Tibial nerve (tissue), 4 donors: ENCODE data around the gene ULK1. TPM values are rescaled to one million over a fixed set of nuclear protein-coding genes. Genes with fewer than 3 reads are reported as not detected.
"Not testable (repeated sequence)": the region's sequence is repeated elsewhere in the genome, so short reads cannot be mapped to it uniquely, and the experiment has no call there.

Experiments
- DNase-seq, 2 donors: peaks; one replicate each; pipeline ENCODE4 v3.0.0-alpha.2; 2019; ENCODE audit warnings: low spot score in 2 of 2
- H3K27ac ChIP-seq, 4 donors: fragments of 200-600 bp; sonication (generic) in 3 of 4; one replicate each; pipeline ENCODE4 v1.5.1; 2017 to 2019; ENCODE audit warnings: mild to moderate bottlenecking in 1 of 4
- H3K27me3 ChIP-seq, 2 donors: fragments of 200-600 bp; sonication (generic) in 1 of 2; one replicate each; pipeline versions ENCODE4 v1.5.1 to v1.6.0; 2017 to 2019
- H3K36me3 ChIP-seq, 3 donors: fragments of 200-600 bp; sonication (generic); one replicate each; pipeline ENCODE4 v1.5.1; 2018 to 2019
- H3K4me1 ChIP-seq, 4 donors: fragments of 200-600 bp; sonication (generic) in 3 of 4; one replicate each; pipeline ENCODE4 v1.5.1; 2017 to 2019
- H3K4me3 ChIP-seq, 4 donors: fragments of 200-600 bp; sonication (generic) in 3 of 4; one replicate each; pipeline ENCODE4 v1.5.1; 2017 to 2019; ENCODE audit warnings: mild to moderate bottlenecking in 1 of 4, moderate library complexity in 1 of 4
- H3K9me3 ChIP-seq, 4 donors: fragments of 200-600 bp; sonication (generic) in 3 of 4; one replicate each; pipeline ENCODE4 v1.5.1; 2017 to 2019
- CTCF ChIP-seq, 5 experiments: fragments of 200-600 bp in 3 of 5; fragments of 450-650 bp in 2 of 5; sonication (generic) in 3 of 5; IDR thresholded peaks; one replicate each; pipeline ENCODE4 v1.5.1; 2016 to 2019; ENCODE audit warnings: antibody characterized with exemption in 5 of 5, mild to moderate bottlenecking in 3 of 5, moderate library complexity in 2 of 5
- EP300 ChIP-seq, 2 donors: sonication (generic); formaldehyde crosslinking; IDR thresholded peaks; one replicate each; pipeline ENCODE4 v1.6.1; 2017; ENCODE audit warnings: antibody characterized with exemption in 2 of 2, mild to moderate bottlenecking in 1 of 2
- POLR2A ChIP-seq, 2 donors: fragments of 450-650 bp; IDR thresholded peaks; one replicate each; pipeline ENCODE4 v1.6.1; 2017; ENCODE audit warnings: antibody characterized with exemption in 2 of 2, mild to moderate bottlenecking in 2 of 2, moderate library complexity in 2 of 2
- WGBS, 2 donors: methylation state at CpG; one replicate each; pipeline ENCODE4 v1.1.5; 2018; 5-methylcytosine and 5-hydroxymethylcytosine counted together
- total RNA-seq, 4 donors: library from RNA; depleted of rRNA; stranded (reverse); fragments of >200 nt; gene quantifications; one replicate each; pipeline ENCODE4 v1.1.0, GENCODE V29; 2016

Gene ULK1
- total RNA-seq, 4 donors from 2014 or later, result 19.9 to 52.2 (median 38.0) TPM

GRCh38 chr12:131873293-131873692 is 21.1 kb upstream of the ULK1 start:
- WGBS, 2 donors, result 96% methylated on average over 21 of the region's 21 CpGs
- DNase-seq, result no peak
- no peaks in the 10 kb centered on the region for H3K4me1 ChIP-seq
- H3K36me3 ChIP-seq, result no peaks in the 10 kb centered on the region
- H3K4me3 ChIP-seq, result no peak overlapping the region
- TF ChIP-seq EP300 (IDR thresholded peaks at IDR 0.05) (no peak), POLR2A (IDR thresholded peaks at IDR 0.05) (no peak), CTCF (IDR thresholded peaks at IDR 0.05) (no peak)
- no peak overlapping the region for H3K27ac ChIP-seq
- H3K27me3 ChIP-seq, result no peaks in the 10 kb centered on the region
- H3K9me3 ChIP-seq, result no peaks in the 10 kb centered on the region

- WGBS, 2 donors, result 77 to 80% methylated on average over 6 of the region's 6 CpGs
- H3K9me3 ChIP-seq, H3K4me3 ChIP-seq, H3K36me3 ChIP-seq, H3K4me1 ChIP-seq, H3K27me3 ChIP-seq, DNase-seq, H3K27ac ChIP-seq: not testable (repeated sequence)
Observed at GRCh38 chr12:131874972-131875371, 19.4 kb upstream of the ULK1 start.

- H3K36me3 ChIP-seq, H3K27ac ChIP-seq, DNase-seq, H3K4me3 ChIP-seq, H3K4me1 ChIP-seq, H3K9me3 ChIP-seq, H3K27me3 ChIP-seq: not testable (repeated sequence)
- WGBS, 2 donors, result 68 to 78% methylated on average over 10 of the region's 10 CpGs
Observed at GRCh38 chr12:131877216-131877615, 17.2 kb upstream of the ULK1 start.

GRCh38 chr12:131878436-131878835 is 16.0 kb upstream of the ULK1 start:
- not testable (repeated sequence) for H3K36me3 ChIP-seq, H3K4me1 ChIP-seq, H3K27ac ChIP-seq, H3K27me3 ChIP-seq, H3K9me3 ChIP-seq, H3K4me3 ChIP-seq, DNase-seq
- 32% methylated on average over 3 of the region's 3 CpGs for WGBS, 2 donors

- no peaks in the 10 kb centered on the region for H3K4me1 ChIP-seq
- 78 to 79% methylated on average over 16 of the region's 16 CpGs for WGBS, 2 donors
- no peak overlapping the region for H3K27ac ChIP-seq
- DNase-seq, result no peak
- no peaks in the 10 kb centered on the region for H3K36me3 ChIP-seq
- H3K9me3 ChIP-seq, result peaks cover 0 to 11% (median 2%) of the 10 kb centered on the region in 4 donors
- H3K27me3 ChIP-seq, result peaks cover 0 to 5% of the 10 kb centered on the region in 2 donors
- TF ChIP-seq POLR2A (IDR thresholded peaks at IDR 0.05) (no peak), EP300 (IDR thresholded peaks at IDR 0.05) (no peak), CTCF (IDR thresholded peaks at IDR 0.05) (no peak)
- no peak overlapping the region for H3K4me3 ChIP-seq
Observed at GRCh38 chr12:131882804-131883520, 11.5 kb upstream of the ULK1 start.

GRCh38 chr12:131883521-131883900 is 10.9 kb upstream of the ULK1 start:
- peaks cover 0 to 5% of the 10 kb centered on the region in 2 donors for H3K27me3 ChIP-seq
- DNase-seq, result no peak
- no peaks in the 10 kb centered on the region for H3K36me3 ChIP-seq
- H3K4me1 ChIP-seq, result no peaks in the 10 kb centered on the region
- no peak overlapping the region for H3K4me3 ChIP-seq
- WGBS, 2 donors, result 69 to 74% methylated on average over 4 of the region's 4 CpGs
- no peak overlapping the region for H3K27ac ChIP-seq
- H3K9me3 ChIP-seq, result peaks cover 0 to 11% (median 2%) of the 10 kb centered on the region in 4 donors
- TF ChIP-seq EP300 (IDR thresholded peaks at IDR 0.05) (no peak), POLR2A (IDR thresholded peaks at IDR 0.05) (no peak), CTCF (IDR thresholded peaks at IDR 0.05) (no peak)

- DNase-seq, H3K36me3 ChIP-seq, H3K4me3 ChIP-seq, H3K27ac ChIP-seq, H3K27me3 ChIP-seq, H3K4me1 ChIP-seq: not testable (repeated sequence)
- WGBS, 2 donors, result 92 to 93% methylated on average over 8 of the region's 8 CpGs
- peaks cover 0 to 11% (median 2%) of the 10 kb centered on the region in 4 donors for H3K9me3 ChIP-seq
Observed at GRCh38 chr12:131885076-131885475, 9.3 kb upstream of the ULK1 start.
